Astrocyte of the spinal cord (primary cell): ENCODE results near the gene ZNF79.

Experiments used
- DNase-seq: peaks from one replicate; pipeline ENCODE4 v3.0.0; 2011; ENCODE audit warnings: low read depth, low spot score
- H3K4me3 ChIP-seq: 2 replicates; pipeline ENCODE4 v1.5.1; 2011; ENCODE audit warnings: low read depth, mild to moderate bottlenecking, low read length, moderate library complexity
- CTCF ChIP-seq: IDR thresholded peaks from 2 replicates; pipeline ENCODE4 v1.5.1; 2012; ENCODE audit warnings: low read depth, mild to moderate bottlenecking, low read length, inconsistent platforms
- in situ Hi-C: cut with HindIII; loops from 2 replicates; pipeline ENCODE4 v1.10.0; 2017; ENCODE audit warnings: low sequenced_read_pairs

Gene ZNF79

GRCh38 chr9:127479507-127480081, 55.4 kb downstream of the ZNF79 start:
- no peak for TF ChIP-seq CTCF
- no peak overlapping the region for H3K4me3 ChIP-seq
- in situ Hi-C loops = no loop called here
- DNase-seq = no peak

- H3K4me3 ChIP-seq = no peak overlapping the region
- DNase-seq = no peak
- in situ Hi-C loops = no loop called here
- no peak for TF ChIP-seq CTCF
Measured at GRCh38 chr9:127482662-127483061, 58.5 kb downstream of the ZNF79 start.

- peak; percentile 10 for TF ChIP-seq CTCF
- no peak for DNase-seq
- in situ Hi-C loops = no loop called here
- H3K4me3 ChIP-seq = no peak overlapping the region
Measured at GRCh38 chr9:127485995-127486394, 61.8 kb downstream of the ZNF79 start.

- in situ Hi-C loops = no loop called here
- no peak for DNase-seq
- no peak overlapping the region for H3K4me3 ChIP-seq
- TF ChIP-seq CTCF = no peak
Measured at GRCh38 chr9:127488946-127489345, 64.8 kb downstream of the ZNF79 start.

GRCh38 chr9:127489471-127490115, 65.4 kb downstream of the ZNF79 start:
- no peak for DNase-seq
- in situ Hi-C loops = no loop called here
- TF ChIP-seq CTCF = no peak
- H3K4me3 ChIP-seq = no peak overlapping the region

GRCh38 chr9:127490535-127491230, 66.5 kb downstream of the ZNF79 start:
- in situ Hi-C loops = no loop called here
- no peak for DNase-seq
- H3K4me3 ChIP-seq = no peak overlapping the region
- TF ChIP-seq CTCF = no peak
